ENCODE measurements around the gene IGF2BP2. TPM values are rescaled to one million over a fixed set of nuclear protein-coding genes. Genes with fewer than 3 reads are reported as not detected.

The IGF2BP2 gene
- total and polyA plus RNA-seq, 2 of the 8 experiments (the other 6 are each of a cell fraction or from before 2014, with no cell fraction given): 7.4 to 121 TPM

GRCh38 chr3:185705498-185705897 is 119.3 kb downstream of the IGF2BP2 start (continued):
- no peak for TF ChIP-seq KDM5A (IDR thresholded peaks at IDR 0.05; ENCODE audit: low read length)

Measured in H1 (cell line).